Astrocyte (in vitro differentiated cells and primary cell): ENCODE data around the gene RPS29.

Experiments
- EZH2 ChIP-seq: IDR thresholded peaks from 2 replicates; pipeline ENCODE4 v1.6.1; 2012; ENCODE audit warnings: mild to moderate bottlenecking, low read length, inconsistent platforms; ENCODE audit not compliant: insufficient read depth
- TF ChIP-seq, protein P1 (sequence below): IDR thresholded peaks from 2 replicates; pipeline ENCODE4 v1.5.1; 2011; ENCODE audit warnings: low read depth, mild to moderate bottlenecking, inconsistent platforms, low read length, moderate library complexity; ENCODE audit not compliant: insufficient read depth

DNA sequence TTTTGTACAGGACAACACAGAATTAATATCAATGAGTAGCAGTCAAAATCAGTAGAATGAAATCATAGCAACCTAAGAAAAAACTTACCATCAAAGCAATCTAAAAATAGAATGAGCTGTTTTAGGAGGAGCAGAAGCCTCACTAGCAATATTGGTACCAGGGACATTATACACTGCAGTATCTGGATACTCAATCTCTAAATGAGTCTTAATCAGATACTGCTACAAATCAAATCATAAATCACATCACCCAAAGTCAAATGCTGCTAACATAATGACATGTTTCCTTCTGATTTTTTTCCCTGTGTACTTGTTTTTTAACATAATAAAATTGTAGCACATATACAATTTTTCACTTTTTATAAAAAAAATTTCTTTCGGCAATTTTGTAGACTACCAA is 8.0 kb downstream of the RPS29 start:
- TF ChIP-seq, protein P1, sequence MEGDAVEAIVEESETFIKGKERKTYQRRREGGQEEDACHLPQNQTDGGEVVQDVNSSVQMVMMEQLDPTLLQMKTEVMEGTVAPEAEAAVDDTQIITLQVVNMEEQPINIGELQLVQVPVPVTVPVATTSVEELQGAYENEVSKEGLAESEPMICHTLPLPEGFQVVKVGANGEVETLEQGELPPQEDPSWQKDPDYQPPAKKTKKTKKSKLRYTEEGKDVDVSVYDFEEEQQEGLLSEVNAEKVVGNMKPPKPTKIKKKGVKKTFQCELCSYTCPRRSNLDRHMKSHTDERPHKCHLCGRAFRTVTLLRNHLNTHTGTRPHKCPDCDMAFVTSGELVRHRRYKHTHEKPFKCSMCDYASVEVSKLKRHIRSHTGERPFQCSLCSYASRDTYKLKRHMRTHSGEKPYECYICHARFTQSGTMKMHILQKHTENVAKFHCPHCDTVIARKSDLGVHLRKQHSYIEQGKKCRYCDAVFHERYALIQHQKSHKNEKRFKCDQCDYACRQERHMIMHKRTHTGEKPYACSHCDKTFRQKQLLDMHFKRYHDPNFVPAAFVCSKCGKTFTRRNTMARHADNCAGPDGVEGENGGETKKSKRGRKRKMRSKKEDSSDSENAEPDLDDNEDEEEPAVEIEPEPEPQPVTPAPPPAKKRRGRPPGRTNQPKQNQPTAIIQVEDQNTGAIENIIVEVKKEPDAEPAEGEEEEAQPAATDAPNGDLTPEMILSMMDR, result no peak
- no peak for TF ChIP-seq EZH2
